HEK293 (cell line): Measurements from ENCODE around the gene ADAMTS17.

ENCODE experiments used
- CTCF ChIA-PET: fragments of 350-600 bp; formaldehyde crosslinking; extraction: SDS; loops from one replicate; lab custom pipeline; 2021; ENCODE audit warnings: antibody characterized with exemption; lab: Yijun Ruan, JAX
- POLR2A ChIA-PET: fragments of 300-600 bp; formaldehyde crosslinking; extraction: SDS; loops from one replicate; lab custom pipeline; 2020; ENCODE audit warnings: antibody characterized with exemption, inconsistent platforms; lab: Yijun Ruan, JAX
- H3K27ac ChIP-seq: fragments of 200-500 bp; sonication (Bioruptor generic); 2 replicates; pipeline ENCODE4 v1.5.1; 2014; ENCODE audit warnings: low read depth, low read length, control low read depth, inconsistent platforms; ENCODE audit errors: extremely low read depth
- H3K36me3 ChIP-seq, 2 experiments: fragments of 200-500 bp in 1 of 2; sonication (Bioruptor generic) in 1 of 2; 1 replicate in 1 of 2; 2 replicates in 1 of 2; pipeline ENCODE4 v1.5.1; 2014 to 2017; ENCODE audit warnings: inconsistent platforms in 2 of 2, low read length in 2 of 2; ENCODE audit not compliant: control insufficient read depth in 2 of 2, insufficient read depth in 1 of 2
- H3K4me1 ChIP-seq: fragments of 200-500 bp; sonication (Bioruptor generic); 2 replicates; pipeline ENCODE4 v1.5.1; 2014; ENCODE audit warnings: mild to moderate bottlenecking, low read length, inconsistent platforms; ENCODE audit not compliant: control insufficient read depth, insufficient read depth
- H3K4me3 ChIP-seq: 2 replicates; pipeline ENCODE4 v1.5.1; 2011; ENCODE audit warnings: low read depth, mild to moderate bottlenecking, control low read depth, low read length, moderate library complexity
- H3K9me3 ChIP-seq: fragments of 200-500 bp; sonication (Bioruptor generic); 2 replicates; pipeline ENCODE4 v1.5.1; 2014; ENCODE audit warnings: low read depth, low read length, inconsistent platforms; ENCODE audit not compliant: control insufficient read depth, insufficient read depth
- BCL11A ChIP-seq: fragments of 450-650 bp; formaldehyde crosslinking; IDR thresholded peaks from 2 replicates; pipeline ENCODE4 v1.5.1; 2016; ENCODE audit warnings: low read depth, missing biosample characterization, missing genetic modification characterization
- IKZF3 ChIP-seq: fragments of 450-650 bp; IDR thresholded peaks from 2 replicates; pipeline ENCODE4 v1.5.0; 2018; ENCODE audit warnings: missing biosample characterization, mild to moderate bottlenecking, missing genetic modification characterization, moderate library complexity
- OVOL3 ChIP-seq: fragments of 450-650 bp; formaldehyde crosslinking; IDR thresholded peaks from 2 replicates; pipeline ENCODE4 v1.5.1; 2016; ENCODE audit warnings: missing biosample characterization, missing genetic modification characterization
- PRDM1 ChIP-seq: fragments of 450-650 bp; formaldehyde crosslinking; IDR thresholded peaks from 2 replicates; pipeline ENCODE4; 2016; ENCODE audit warnings: missing biosample characterization, missing genetic modification characterization
- YY1 ChIP-seq: fragments of 450-650 bp; formaldehyde crosslinking; IDR thresholded peaks from 2 replicates; pipeline ENCODE4 v1.5.1; 2018; ENCODE audit warnings: missing biosample characterization, missing genetic modification characterization
- ZNF138 ChIP-seq: fragments of 450-650 bp; formaldehyde crosslinking; IDR thresholded peaks from 2 replicates; pipeline ENCODE4 v1.5.1; 2016; ENCODE audit warnings: missing biosample characterization, missing genetic modification characterization, borderline replicate concordance
- ZNF16 ChIP-seq: fragments of 450-650 bp; formaldehyde crosslinking; IDR thresholded peaks from 2 replicates; pipeline ENCODE4 v1.5.1; 2016; ENCODE audit warnings: low read depth, missing biosample characterization, missing genetic modification characterization
- ZNF19 ChIP-seq: fragments of 450-650 bp; formaldehyde crosslinking; IDR thresholded peaks from 2 replicates; pipeline ENCODE4; 2016; ENCODE audit warnings: missing biosample characterization, missing genetic modification characterization, low read depth
- ZNF24 ChIP-seq: fragments of 450-650 bp; formaldehyde crosslinking; IDR thresholded peaks from 2 replicates; pipeline ENCODE4 v1.5.1; 2016; ENCODE audit warnings: missing biosample characterization, missing genetic modification characterization
- ZNF394 ChIP-seq: fragments of 450-650 bp; formaldehyde crosslinking; IDR thresholded peaks from 2 replicates; pipeline ENCODE4 v1.5.1; 2016; ENCODE audit warnings: missing biosample characterization, missing genetic modification characterization, mild to moderate bottlenecking, moderate library complexity, borderline replicate concordance
- ZNF48 ChIP-seq: fragments of 450-650 bp; formaldehyde crosslinking; IDR thresholded peaks from 2 replicates; pipeline ENCODE4 v1.5.1; 2016; ENCODE audit warnings: missing biosample characterization, missing genetic modification characterization
- ZNF510 ChIP-seq: fragments of 450-650 bp; formaldehyde crosslinking; IDR thresholded peaks from 2 replicates; pipeline ENCODE4 v1.5.1; 2018; ENCODE audit warnings: mild to moderate bottlenecking, missing genetic modification characterization, missing biosample characterization; ENCODE audit not compliant: insufficient replicate concordance
- ZNF529 ChIP-seq: fragments of 450-650 bp; formaldehyde crosslinking; IDR thresholded peaks from 2 replicates; pipeline ENCODE4 v1.5.1; 2017; ENCODE audit warnings: missing genetic modification characterization, missing biosample characterization; ENCODE audit not compliant: insufficient replicate concordance
- ZNF555 ChIP-seq: fragments of 450-650 bp; formaldehyde crosslinking; conservative IDR thresholded peaks from 2 replicates; pipeline ENCODE4 v1.5.1; 2017; ENCODE audit warnings: missing biosample characterization, mild to moderate bottlenecking, missing genetic modification characterization, inconsistent platforms
- ZNF560 ChIP-seq: fragments of 450-650 bp; formaldehyde crosslinking; IDR thresholded peaks from 2 replicates; pipeline ENCODE4 v1.5.1; 2017; ENCODE audit warnings: missing biosample characterization, missing genetic modification characterization, borderline replicate concordance
- ZNF585B ChIP-seq: fragments of 450-650 bp; formaldehyde crosslinking; IDR thresholded peaks from 2 replicates; pipeline ENCODE4 v1.5.1; 2016; ENCODE audit warnings: missing biosample characterization, missing genetic modification characterization
- ZNF596 ChIP-seq: fragments of 450-650 bp; IDR thresholded peaks from 2 replicates; pipeline ENCODE4 v1.5.0; 2018; ENCODE audit warnings: missing biosample characterization, mild to moderate bottlenecking, missing genetic modification characterization, moderate library complexity
- ZNF600 ChIP-seq: fragments of 450-650 bp; formaldehyde crosslinking; IDR thresholded peaks from 2 replicates; pipeline ENCODE4 v1.5.1; 2016; ENCODE audit warnings: missing biosample characterization, missing genetic modification characterization
- ZNF610 ChIP-seq: fragments of 450-650 bp; formaldehyde crosslinking; IDR thresholded peaks from 2 replicates; pipeline ENCODE4 v1.5.1; 2016; ENCODE audit warnings: missing biosample characterization, missing genetic modification characterization, borderline replicate concordance
- TF ChIP-seq, protein P1 (sequence below): fragments of 450-650 bp; formaldehyde crosslinking; IDR thresholded peaks from 2 replicates; pipeline ENCODE4 v1.5.1; 2017; ENCODE audit warnings: missing biosample characterization, missing genetic modification characterization
- TF ChIP-seq, protein P2 (sequence below): fragments of 450-650 bp; IDR thresholded peaks from 2 replicates; pipeline ENCODE4 v1.5.1; 2018; ENCODE audit warnings: missing biosample characterization, mild to moderate bottlenecking, missing genetic modification characterization
- TF ChIP-seq, protein P3 (sequence below): fragments of 450-650 bp; formaldehyde crosslinking; IDR thresholded peaks from 2 replicates; pipeline ENCODE4 v1.5.1; 2016; ENCODE audit warnings: missing biosample characterization, missing genetic modification characterization
- TF ChIP-seq, protein P4 (sequence below): fragments of 450-650 bp; formaldehyde crosslinking; IDR thresholded peaks from 2 replicates; pipeline ENCODE4 v1.5.1; 2016; ENCODE audit warnings: missing biosample characterization, missing genetic modification characterization
- TF ChIP-seq, protein P5 (sequence below): fragments of 450-650 bp; formaldehyde crosslinking; IDR thresholded peaks from 2 replicates; pipeline ENCODE4 v1.5.1; 2016; ENCODE audit warnings: missing biosample characterization, missing genetic modification characterization

ADAMTS17 gene

DNA sequence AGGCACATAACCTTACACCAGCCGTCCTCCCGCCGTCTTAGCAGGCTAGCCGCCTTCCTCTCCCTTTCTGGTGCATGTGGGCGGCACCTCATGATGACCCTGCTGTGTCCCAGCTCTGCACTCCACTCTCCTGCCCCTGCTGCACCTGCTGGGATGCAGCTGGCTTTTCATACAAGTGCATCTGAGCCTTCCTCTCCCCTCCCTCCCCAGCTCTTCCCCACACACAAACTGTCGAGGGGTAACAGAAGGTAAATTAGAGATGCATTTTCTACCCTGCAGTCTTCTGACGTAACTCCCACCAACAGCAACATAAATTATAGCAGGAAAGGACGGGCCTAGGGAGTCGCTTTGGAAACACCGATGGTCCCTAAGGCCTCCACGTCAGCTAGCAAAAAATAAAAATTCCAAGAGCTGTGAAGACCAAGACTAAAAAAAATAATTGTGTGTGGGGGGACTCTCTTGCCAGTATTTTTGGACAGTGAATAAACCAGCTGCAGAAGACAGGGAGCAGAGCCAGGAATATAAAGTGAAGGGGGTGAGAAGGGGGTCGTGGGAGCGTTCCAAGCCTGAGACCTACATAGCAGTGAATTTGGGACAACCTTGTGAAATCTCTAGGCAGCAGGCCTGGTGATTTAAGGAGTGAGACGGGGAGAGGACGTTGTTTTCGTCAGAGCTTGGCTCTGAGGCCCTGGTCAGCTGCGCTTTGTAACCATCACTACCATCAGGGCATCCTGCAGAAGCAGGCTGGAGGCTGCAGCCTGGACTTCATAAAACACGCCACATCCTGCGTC, 216.2 kb downstream of the ADAMTS17 start:
- no peak overlapping the region for H3K4me3 ChIP-seq
- TF ChIP-seq ZNF529 (tag by site-specific recombination) (no peak), ZNF138 (tag by site-specific recombination) (no peak), ZNF394 (tag by site-specific recombination) (no peak), PRDM1 (tag by site-specific recombination) (no peak), ZNF610 (tag by site-specific recombination) (no peak)
- TF ChIP-seq, protein P1, sequence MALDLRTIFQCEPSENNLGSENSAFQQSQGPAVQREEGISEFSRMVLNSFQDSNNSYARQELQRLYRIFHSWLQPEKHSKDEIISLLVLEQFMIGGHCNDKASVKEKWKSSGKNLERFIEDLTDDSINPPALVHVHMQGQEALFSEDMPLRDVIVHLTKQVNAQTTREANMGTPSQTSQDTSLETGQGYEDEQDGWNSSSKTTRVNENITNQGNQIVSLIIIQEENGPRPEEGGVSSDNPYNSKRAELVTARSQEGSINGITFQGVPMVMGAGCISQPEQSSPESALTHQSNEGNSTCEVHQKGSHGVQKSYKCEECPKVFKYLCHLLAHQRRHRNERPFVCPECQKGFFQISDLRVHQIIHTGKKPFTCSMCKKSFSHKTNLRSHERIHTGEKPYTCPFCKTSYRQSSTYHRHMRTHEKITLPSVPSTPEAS (tag by site-specific recombination): no peak
- TF ChIP-seq, protein P2, sequence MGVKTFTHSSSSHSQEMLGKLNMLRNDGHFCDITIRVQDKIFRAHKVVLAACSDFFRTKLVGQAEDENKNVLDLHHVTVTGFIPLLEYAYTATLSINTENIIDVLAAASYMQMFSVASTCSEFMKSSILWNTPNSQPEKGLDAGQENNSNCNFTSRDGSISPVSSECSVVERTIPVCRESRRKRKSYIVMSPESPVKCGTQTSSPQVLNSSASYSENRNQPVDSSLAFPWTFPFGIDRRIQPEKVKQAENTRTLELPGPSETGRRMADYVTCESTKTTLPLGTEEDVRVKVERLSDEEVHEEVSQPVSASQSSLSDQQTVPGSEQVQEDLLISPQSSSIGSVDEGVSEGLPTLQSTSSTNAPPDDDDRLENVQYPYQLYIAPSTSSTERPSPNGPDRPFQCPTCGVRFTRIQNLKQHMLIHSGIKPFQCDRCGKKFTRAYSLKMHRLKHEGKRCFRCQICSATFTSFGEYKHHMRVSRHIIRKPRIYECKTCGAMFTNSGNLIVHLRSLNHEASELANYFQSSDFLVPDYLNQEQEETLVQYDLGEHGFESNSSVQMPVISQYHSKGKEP (tag by site-specific recombination): no peak
- TF ChIP-seq, protein P3, sequence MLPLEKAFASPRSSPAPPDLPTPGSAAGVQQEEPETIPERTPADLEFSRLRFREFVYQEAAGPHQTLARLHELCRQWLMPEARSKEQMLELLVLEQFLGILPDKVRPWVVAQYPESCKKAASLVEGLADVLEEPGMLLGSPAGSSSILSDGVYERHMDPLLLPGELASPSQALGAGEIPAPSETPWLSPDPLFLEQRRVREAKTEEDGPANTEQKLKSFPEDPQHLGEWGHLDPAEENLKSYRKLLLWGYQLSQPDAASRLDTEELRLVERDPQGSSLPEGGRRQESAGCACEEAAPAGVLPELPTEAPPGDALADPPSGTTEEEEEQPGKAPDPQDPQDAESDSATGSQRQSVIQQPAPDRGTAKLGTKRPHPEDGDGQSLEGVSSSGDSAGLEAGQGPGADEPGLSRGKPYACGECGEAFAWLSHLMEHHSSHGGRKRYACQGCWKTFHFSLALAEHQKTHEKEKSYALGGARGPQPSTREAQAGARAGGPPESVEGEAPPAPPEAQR (tag by site-specific recombination): no peak
- H3K9me3 ChIP-seq: no peaks in the 10 kb centered on the region
- POLR2A ChIA-PET: no interaction called here
- H3K36me3 ChIP-seq: no peaks in the 10 kb centered on the region
- H3K4me1 ChIP-seq: no peaks in the 10 kb centered on the region
- H3K27ac ChIP-seq: no peak overlapping the region
- CTCF ChIA-PET: no interaction called here

DNA sequence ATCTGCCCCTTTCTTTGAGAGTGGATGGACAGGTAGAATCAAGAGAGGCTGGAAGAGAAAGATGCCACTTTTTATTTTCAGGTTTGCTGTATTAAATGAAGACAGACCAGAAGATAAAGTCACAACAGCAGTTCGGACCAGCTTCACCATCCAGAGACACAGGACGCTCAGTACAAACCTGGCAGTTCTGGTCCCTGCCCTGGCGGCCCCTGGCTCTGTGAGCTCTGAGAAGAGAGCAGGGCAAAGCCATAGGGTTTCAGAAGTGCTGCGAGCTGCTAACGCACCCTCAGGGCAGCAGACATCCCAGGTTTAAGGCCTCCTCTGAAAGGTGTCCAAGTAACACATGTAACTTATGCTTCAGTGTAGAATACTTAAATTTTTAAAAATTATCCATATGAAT, 216.8 kb downstream of the ADAMTS17 start:
- CTCF ChIA-PET: no interaction called here
- Histone ChIP-seq H3K4me3 (no peak overlapping the region), H3K27ac (no peak overlapping the region), H3K36me3 (no peaks in the 10 kb centered on the region), H3K9me3 (no peaks in the 10 kb centered on the region), H3K4me1 (no peaks in the 10 kb centered on the region)
- no peak for TF ChIP-seq ZNF596
- TF ChIP-seq YY1 (tag by site-specific recombination): no peak
- TF ChIP-seq ZNF48 (tag by site-specific recombination): no peak
- no peak for TF ChIP-seq ZNF585B (tag by site-specific recombination)
- TF ChIP-seq OVOL3: no peak
- no peak for TF ChIP-seq ZNF19 (tag by site-specific recombination)
- TF ChIP-seq ZNF16: no peak
- TF ChIP-seq ZNF560: no peak
- TF ChIP-seq BCL11A (tag by site-specific recombination): no peak
- TF ChIP-seq, protein P4, sequence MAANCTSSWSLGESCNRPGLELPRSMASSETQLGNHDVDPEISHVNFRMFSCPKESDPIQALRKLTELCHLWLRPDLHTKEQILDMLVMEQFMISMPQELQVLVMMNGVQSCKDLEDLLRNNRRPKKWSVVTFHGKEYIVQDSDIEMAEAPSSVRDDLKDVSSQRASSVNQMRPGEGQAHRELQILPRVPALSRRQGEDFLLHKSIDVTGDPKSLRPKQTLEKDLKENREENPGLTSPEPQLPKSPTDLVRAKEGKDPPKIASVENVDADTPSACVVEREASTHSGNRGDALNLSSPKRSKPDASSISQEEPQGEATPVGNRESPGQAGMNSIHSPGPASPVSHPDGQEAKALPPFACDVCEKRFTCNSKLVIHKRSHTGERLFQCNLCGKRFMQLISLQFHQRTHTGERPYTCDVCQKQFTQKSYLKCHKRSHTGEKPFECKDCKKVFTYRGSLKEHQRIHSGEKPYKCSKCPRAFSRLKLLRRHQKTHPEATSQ (tag by site-specific recombination): no peak
- no peak for TF ChIP-seq ZNF555 (tag by site-specific recombination)
- no peak for TF ChIP-seq ZNF600 (tag by site-specific recombination)
- no peak for TF ChIP-seq ZNF24 (tag by site-specific recombination)
- TF ChIP-seq, protein P5, sequence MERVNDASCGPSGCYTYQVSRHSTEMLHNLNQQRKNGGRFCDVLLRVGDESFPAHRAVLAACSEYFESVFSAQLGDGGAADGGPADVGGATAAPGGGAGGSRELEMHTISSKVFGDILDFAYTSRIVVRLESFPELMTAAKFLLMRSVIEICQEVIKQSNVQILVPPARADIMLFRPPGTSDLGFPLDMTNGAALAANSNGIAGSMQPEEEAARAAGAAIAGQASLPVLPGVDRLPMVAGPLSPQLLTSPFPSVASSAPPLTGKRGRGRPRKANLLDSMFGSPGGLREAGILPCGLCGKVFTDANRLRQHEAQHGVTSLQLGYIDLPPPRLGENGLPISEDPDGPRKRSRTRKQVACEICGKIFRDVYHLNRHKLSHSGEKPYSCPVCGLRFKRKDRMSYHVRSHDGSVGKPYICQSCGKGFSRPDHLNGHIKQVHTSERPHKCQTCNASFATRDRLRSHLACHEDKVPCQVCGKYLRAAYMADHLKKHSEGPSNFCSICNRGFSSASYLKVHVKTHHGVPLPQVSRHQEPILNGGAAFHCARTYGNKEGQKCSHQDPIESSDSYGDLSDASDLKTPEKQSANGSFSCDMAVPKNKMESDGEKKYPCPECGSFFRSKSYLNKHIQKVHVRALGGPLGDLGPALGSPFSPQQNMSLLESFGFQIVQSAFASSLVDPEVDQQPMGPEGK (tag by site-specific recombination): no peak
- no peak for TF ChIP-seq IKZF3 (tag by site-specific recombination)
- TF ChIP-seq ZNF510 (tag by site-specific recombination): no peak
- POLR2A ChIA-PET: no interaction called here
